NCI-H1417 (cell line): ENCODE measurements around the gene WNT5A.
A peak's percentile ranks its signal among the peaks of the same experiment; 100 is the strongest.
"Not testable (repeated sequence)": the region's sequence is repeated elsewhere in the genome, so short reads cannot be mapped to it uniquely, and the experiment has no call there.

Source experiments
- DNase-seq, 3 experiments: peaks; one replicate each; lab custom pipeline; 2025; lab: John Stamatoyannopoulos, UW

The WNT5A gene

GRCh38 chr3:55505776-55506175, 18.7 kb upstream of the WNT5A start:
- DNase-seq, result no peak

- DNase-seq, result not testable (repeated sequence)
Observed at GRCh38 chr3:55505102-55505501, 18.0 kb upstream of the WNT5A start.

- DNase-seq, result no peak
Observed at GRCh38 chr3:55501905-55502304, 14.8 kb upstream of the WNT5A start.

- DNase-seq, result no peak
Observed at GRCh38 chr3:55500555-55501330, 13.6 kb upstream of the WNT5A start.

GRCh38 chr3:55498520-55498919, 11.4 kb upstream of the WNT5A start:
- DNase-seq, result no peak

- no peak for DNase-seq
Observed at GRCh38 chr3:55497250-55497649, 10.1 kb upstream of the WNT5A start.

GRCh38 chr3:55494976-55495375, 7.9 kb upstream of the WNT5A start:
- DNase-seq, result no peak

GRCh38 chr3:55492976-55493375, 5.9 kb upstream of the WNT5A start:
- DNase-seq, result no peak

GRCh38 chr3:55491296-55491816, 4.2 kb upstream of the WNT5A start:
- no peak for DNase-seq

- peak in 1 of 3 experiments; percentile 57 for DNase-seq
Observed at GRCh38 chr3:55490276-55490913, 3.3 kb upstream of the WNT5A start.

GRCh38 chr3:55489798-55490132, 2.7 kb upstream of the WNT5A start:
- no peak for DNase-seq

- no peak for DNase-seq
Observed at GRCh38 chr3:55488398-55489055, 1.4 kb upstream of the WNT5A start.

GRCh38 chr3:55487381-55488241, 505 bp upstream of the WNT5A start:
- peak in 2 of 3 experiments; percentile 71 to 78 for DNase-seq

GRCh38 chr3:55486101-55486856, 827 bp downstream of the WNT5A start:
- DNase-seq, result peak in 2 of 3 experiments; percentile 56 to 71

- DNase-seq, result peak; percentile 15 to 71 (median 65)
Observed at GRCh38 chr3:55484801-55485791, 2.0 kb downstream of the WNT5A start.

- no peak for DNase-seq
Observed at GRCh38 chr3:55484191-55484689, 2.9 kb downstream of the WNT5A start.

- DNase-seq, result no peak
Observed at GRCh38 chr3:55483196-55484095, 3.7 kb downstream of the WNT5A start.

- DNase-seq, result no peak
Observed at GRCh38 chr3:55482496-55483195, 4.5 kb downstream of the WNT5A start.
